GM12878 (cell line): ENCODE measurements around the gene CLINT1. TPM values are rescaled to one million over a fixed set of nuclear protein-coding genes. Genes with fewer than 3 reads are reported as not detected.

Experiments
- ATAC-seq: fragments of 200-7000 bp; cut with Tn5 transposase; 3 replicates; pipeline ENCODE4 v1.9.1; 2020; ENCODE audit warnings: mild to moderate bottlenecking, moderate library complexity
- BruUV-seq: library from RNA; stranded (reverse); fragments of 400-500 nt; replicated peaks from 2 replicates; lab custom pipeline; 2021; lab: Mats Ljungman, UMichigan
- CTCF ChIA-PET: fragments of 300-600 bp; sonication (Branson Sonifier 250); formaldehyde crosslinking; extraction: SDS; loops from one replicate; lab custom pipeline; 2021; ENCODE audit warnings: inconsistent platforms; lab: Yijun Ruan, JAX
- POLR2A ChIA-PET: fragments of 350-600 bp; formaldehyde crosslinking; extraction: SDS; loops from one replicate; lab custom pipeline; 2021; ENCODE audit warnings: inconsistent platforms; lab: Charles Lee
- RAD21 ChIA-PET: fragments of 300-600 bp; sonication (Branson Sonifier 250); formaldehyde crosslinking; loops from one replicate; lab custom pipeline; 2023; ENCODE audit warnings: antibody characterized with exemption; ENCODE audit not compliant: unreplicated experiment; lab: Charles Lee
- SMC1A ChIA-PET: fragments of 300-600 bp; sonication (Branson Sonifier 250); formaldehyde crosslinking; loops from one replicate; lab custom pipeline; 2023; ENCODE audit not compliant: unreplicated experiment, uncharacterized antibody; lab: Charles Lee
- DNase-seq: peaks from one replicate; pipeline ENCODE4 v3.0.0-alpha.2; 2011; ENCODE audit warnings: low read depth, low spot score
- FAIRE-seq: peaks from 3 replicates; lab custom pipeline; 2011; peaks lifted over from hg19 to GRCh38; lab: Jason Lieb, UNC
- H2AFZ ChIP-seq: 2 replicates; pipeline ENCODE4 v1.6.0; 2011; ENCODE audit warnings: low read depth, low read length, control low read depth; ENCODE audit not compliant: control insufficient read depth
- H3K27ac ChIP-seq: 2 replicates; pipeline ENCODE4 v1.5.1; 2011; ENCODE audit warnings: control low read depth; ENCODE audit not compliant: control insufficient read depth, insufficient read depth
- H3K27me3 ChIP-seq, 2 experiments: replicated peaks in 1 of 2; 2 replicates each; pipeline versions ENCODE4 v1.6.0 to v1.6.1; 2011; ENCODE audit warnings: low read length in 1 of 2; ENCODE audit not compliant: control insufficient read depth in 2 of 2, insufficient read depth in 2 of 2
- H3K36me3 ChIP-seq, 2 experiments: 2 replicates each; pipeline ENCODE4 v1.5.1; 2011; ENCODE audit warnings: low read length in 1 of 2; ENCODE audit not compliant: control insufficient read depth in 2 of 2, insufficient read depth in 2 of 2
- H3K4me1 ChIP-seq: 2 replicates; pipeline ENCODE4 v1.6.1; 2011; ENCODE audit warnings: mild to moderate bottlenecking, low read length, moderate library complexity, mixed read lengths; ENCODE audit not compliant: control insufficient read depth, insufficient read depth
- H3K4me2 ChIP-seq: 2 replicates; pipeline ENCODE4 v1.6.0; 2011; ENCODE audit warnings: control low read depth; ENCODE audit not compliant: control insufficient read depth, insufficient read depth
- H3K4me3 ChIP-seq: fragments of 200-600 bp; sonication (generic); 2 replicates; pipeline ENCODE4 v1.5.1; 2016
- H3K79me2 ChIP-seq: 2 replicates; pipeline ENCODE4 v1.6.0; 2011; ENCODE audit warnings: low read length; ENCODE audit not compliant: control insufficient read depth, insufficient read depth
- H3K9ac ChIP-seq: 2 replicates; pipeline ENCODE4 v1.8.0; 2011; ENCODE audit warnings: low read length, control low read depth, mixed read lengths; ENCODE audit not compliant: control insufficient read depth, insufficient read depth
- H3K9me3 ChIP-seq: replicated peaks from 3 replicates; pipeline ENCODE4 v1.5.1; 2011; ENCODE audit warnings: mild to moderate bottlenecking, low read length; ENCODE audit not compliant: control insufficient read depth, insufficient read depth
- H4K20me1 ChIP-seq: 2 replicates; pipeline ENCODE4 v1.6.0; 2011; ENCODE audit not compliant: control insufficient read depth, insufficient read depth
- BACH1 ChIP-seq: fragments of 450-650 bp; IDR thresholded peaks from 2 replicates; pipeline ENCODE4 v1.6.1; 2017; ENCODE audit warnings: mild to moderate bottlenecking, borderline replicate concordance
- BRCA1 ChIP-seq: IDR thresholded peaks from 2 replicates; pipeline ENCODE4 v1.6.1; 2011; ENCODE audit warnings: low read depth, low read length, improper control_type of control experiment
- CEBPB ChIP-seq, 2 experiments: fragments of 150-350 bp in 1 of 2; IDR thresholded peaks; 2 replicates each; pipeline ENCODE4 v1.6.1; 2012 to 2014; ENCODE audit warnings: low read depth in 2 of 2, low read length in 2 of 2, borderline replicate concordance in 1 of 2, inconsistent platforms in 1 of 2
- CHD2 ChIP-seq: IDR thresholded peaks from 2 replicates; pipeline ENCODE4 v1.6.1; 2011; ENCODE audit warnings: low read depth, low read length, improper control_type of control experiment, borderline replicate concordance
- ETV6 ChIP-seq, 2 experiments: fragments of 450-650 bp in 1 of 2; IDR thresholded peaks in 1 of 2; conservative IDR thresholded peaks in 1 of 2; 2 replicates each; pipeline ENCODE4 v1.6.1; 2014; ENCODE audit warnings: antibody characterized with exemption in 1 of 2, borderline replicate concordance in 1 of 2, low read depth in 1 of 2, mild to moderate bottlenecking in 1 of 2, moderate library complexity in 1 of 2
- IRF4 ChIP-seq: IDR thresholded peaks from 2 replicates; pipeline ENCODE4 v1.6.1; 2011; ENCODE audit warnings: low read depth, low read length
- MTA3 ChIP-seq: IDR thresholded peaks from 2 replicates; pipeline ENCODE4 v1.6.1; 2012; ENCODE audit warnings: low read length, inconsistent platforms, borderline replicate concordance
- MYB ChIP-seq: fragments of 150-350 bp; IDR thresholded peaks from 2 replicates; pipeline ENCODE4 v1.6.1; 2014; ENCODE audit warnings: mild to moderate bottlenecking, low read depth, low read length, borderline replicate concordance
- MYC ChIP-seq: IDR thresholded peaks from 2 replicates; pipeline ENCODE4 v1.6.1; 2011; ENCODE audit warnings: mild to moderate bottlenecking, low read length, moderate library complexity, inconsistent platforms; ENCODE audit not compliant: insufficient read depth, insufficient replicate concordance, insufficient read length, severe bottlenecking
- NFIC ChIP-seq: IDR thresholded peaks from 2 replicates; pipeline ENCODE4 v1.6.1; 2012; ENCODE audit warnings: low read depth, mild to moderate bottlenecking, inconsistent platforms, low read length, moderate library complexity
- NFYA ChIP-seq: IDR thresholded peaks from 2 replicates; pipeline ENCODE4 v1.6.1; 2011; ENCODE audit warnings: low read depth, mild to moderate bottlenecking, low read length, improper control_type of control experiment, borderline replicate concordance
- RAD21 ChIP-seq: IDR thresholded peaks from 2 replicates; pipeline ENCODE4 v1.6.1; 2011; ENCODE audit warnings: mild to moderate bottlenecking, low read depth, low read length, moderate library complexity; ENCODE audit not compliant: insufficient read depth
- RCOR1 ChIP-seq: conservative IDR thresholded peaks from 2 replicates; pipeline ENCODE4 v1.6.1; 2012; ENCODE audit warnings: low read depth, low read length, improper control_type of control experiment
- WGBS: methylation state at CpG from one replicate; pipeline ENCODE4 v1.1.6; 2016; ENCODE audit warnings: low lambda C conversion rate; ENCODE audit not compliant: insufficient replicate concordance, insufficient coverage; ENCODE audit errors: missing lambda C conversion rate; 5-methylcytosine and 5-hydroxymethylcytosine counted together
- in situ Hi-C: fragments of 300-500 bp; cut with MboI; formaldehyde crosslinking; loops from 9 replicates; pipeline ENCODE4 v1.14.3; 2018; ENCODE audit warnings: mixed read lengths
- intact Hi-C: fragments of 100-400 bp; cut with micrococcal nuclease; formaldehyde crosslinking; loops from one replicate; pipeline ENCODE4 v1.14.2; 2022; ENCODE audit not compliant: unreplicated experiment
- polyA plus RNA-seq, 11 experiments: library from polyadenylated mRNA; depleted of rRNA in 4 of 11; unstranded in 6 of 11; stranded (reverse) in 5 of 11; fragments of >200 nt; fragmentation: Nextera tagmentation in 4 of 11; fragmentation: Illumina TruSeq in 1 of 11; extraction: Ambion mirVana in 4 of 11; extraction: Trizol in 1 of 11; gene quantifications; 1 replicate in 1 of 11; 2 replicates in 10 of 11; pipeline versions ENCODE4 v1.2.1 to v1.2.3, GENCODE V29; 2011 to 2016; ENCODE audit warnings: inconsistent platforms in 2 of 11, missing spikeins in 2 of 11, low read depth in 1 of 11
- total RNA-seq, 4 experiments: library from RNA; depleted of rRNA in 3 of 4; stranded (reverse); fragments of >200 nt in 3 of 4; fragmentation: Illumina TruSeq in 1 of 4; extraction: Trizol in 1 of 4; gene quantifications; 2 replicates each; pipeline versions ENCODE4 v1.2.1 to v1.2.3, GENCODE V29; 2013 to 2021
- TF ChIP-seq, protein P1 (sequence below): fragments of 450-650 bp; IDR thresholded peaks from 2 replicates; pipeline ENCODE4 v1.6.1; 2017; ENCODE audit warnings: antibody characterized with exemption, mild to moderate bottlenecking, moderate library complexity

Gene CLINT1
- total and polyA plus RNA-seq, 10 of the 15 experiments (the other 5 are each of a cell fraction or from before 2014, with no cell fraction given): 30.0 to 136 (median 105) TPM

- TF ChIP-seq ETV6 (conservative IDR thresholded peaks at IDR 0.05 in 1 of 2, IDR thresholded peaks at IDR 0.05 in 1 of 2; ENCODE audit: borderline replicate concordance in 1 of 2, low read depth in 1 of 2): no peak
- no peak for TF ChIP-seq BRCA1
- TF ChIP-seq RAD21: no peak
- TF ChIP-seq MYB: no peak
- TF ChIP-seq IRF4: no peak
- no peak for TF ChIP-seq MYC
- no peaks in the 10 kb centered on the region for H3K79me2 ChIP-seq
- CTCF ChIA-PET: no interaction called here
- RAD21 ChIA-PET: no interaction called here
- H4K20me1 ChIP-seq: no peaks in the 10 kb centered on the region
- no peak overlapping the region for H2AFZ ChIP-seq
- POLR2A ChIA-PET: no interaction called here
- no peak for DNase-seq
- SMC1A ChIA-PET: interaction anchor here (1.0 to 1.1 kb wide), 2 partner anchors 9 to 163 kb away, joined by 3 to 4 read pairs; no protein-coding TSS in a partner anchor
- H3K4me2 ChIP-seq: no peak overlapping the region
- no peak overlapping the region for H3K4me3 ChIP-seq
- intact Hi-C loops: no loop called here
- no peaks in the 10 kb centered on the region for H3K27me3 ChIP-seq
- H3K9ac ChIP-seq: no peak overlapping the region
- WGBS: 80% methylated on average over 3 of the region's 3 CpGs
- H3K36me3 ChIP-seq: peaks cover 4 to 7% of the 10 kb centered on the region in 2 experiments; a peak in 3 of 4 replicates
- in situ Hi-C loops: no loop called here
- no peaks in the 10 kb centered on the region for H3K4me1 ChIP-seq
- no peak overlapping the region for H3K27ac ChIP-seq
- no TSS peak for BruUV-seq
- H3K9me3 ChIP-seq: no peaks in the 10 kb centered on the region
- FAIRE-seq: no peak
- ATAC-seq: no peak
Observed at GRCh38 chr5:157785801-157786200, 73.1 kb downstream of the CLINT1 start.

- H2AFZ ChIP-seq: no peak overlapping the region
- ChIA-PET CTCF (no interaction called here), SMC1A (no interaction called here), RAD21 (no interaction called here), POLR2A (no interaction called here)
- H3K27ac ChIP-seq: no peak overlapping the region
- ATAC-seq (no peak), FAIRE-seq (no peak), DNase-seq (no peak)
- H3K4me3 ChIP-seq: no peak overlapping the region
- intact Hi-C loops (no loop called here), in situ Hi-C loops (no loop called here)
- H3K4me1 ChIP-seq: no peaks in the 10 kb centered on the region
- no peaks in the 10 kb centered on the region for H3K79me2 ChIP-seq
- H4K20me1 ChIP-seq: no peaks in the 10 kb centered on the region
- BruUV-seq: no TSS peak
- H3K9ac ChIP-seq: no peak overlapping the region
- WGBS: 52% methylated on average over 6 of the region's 6 CpGs
- no peaks in the 10 kb centered on the region for H3K27me3 ChIP-seq
- H3K4me2 ChIP-seq: no peak overlapping the region
- no peaks in the 10 kb centered on the region for H3K9me3 ChIP-seq
- no peaks in the 10 kb centered on the region for H3K36me3 ChIP-seq
- TF ChIP-seq RCOR1 (no peak), ETV6 (conservative IDR thresholded peaks at IDR 0.05 in 1 of 2, IDR thresholded peaks at IDR 0.05 in 1 of 2; ENCODE audit: borderline replicate concordance in 1 of 2, low read depth in 1 of 2) (no peak), BACH1 (no peak), CHD2 (no peak), NFIC (no peak), CEBPB (IDR thresholded peaks at IDR 0.05; ENCODE audit: borderline replicate concordance in 1 of 2, low read depth in 2 of 2, low read length in 2 of 2) (no peak), NFYA (no peak), MTA3 (no peak), BRCA1 (no peak), MYC (no peak)
- TF ChIP-seq, protein P1, sequence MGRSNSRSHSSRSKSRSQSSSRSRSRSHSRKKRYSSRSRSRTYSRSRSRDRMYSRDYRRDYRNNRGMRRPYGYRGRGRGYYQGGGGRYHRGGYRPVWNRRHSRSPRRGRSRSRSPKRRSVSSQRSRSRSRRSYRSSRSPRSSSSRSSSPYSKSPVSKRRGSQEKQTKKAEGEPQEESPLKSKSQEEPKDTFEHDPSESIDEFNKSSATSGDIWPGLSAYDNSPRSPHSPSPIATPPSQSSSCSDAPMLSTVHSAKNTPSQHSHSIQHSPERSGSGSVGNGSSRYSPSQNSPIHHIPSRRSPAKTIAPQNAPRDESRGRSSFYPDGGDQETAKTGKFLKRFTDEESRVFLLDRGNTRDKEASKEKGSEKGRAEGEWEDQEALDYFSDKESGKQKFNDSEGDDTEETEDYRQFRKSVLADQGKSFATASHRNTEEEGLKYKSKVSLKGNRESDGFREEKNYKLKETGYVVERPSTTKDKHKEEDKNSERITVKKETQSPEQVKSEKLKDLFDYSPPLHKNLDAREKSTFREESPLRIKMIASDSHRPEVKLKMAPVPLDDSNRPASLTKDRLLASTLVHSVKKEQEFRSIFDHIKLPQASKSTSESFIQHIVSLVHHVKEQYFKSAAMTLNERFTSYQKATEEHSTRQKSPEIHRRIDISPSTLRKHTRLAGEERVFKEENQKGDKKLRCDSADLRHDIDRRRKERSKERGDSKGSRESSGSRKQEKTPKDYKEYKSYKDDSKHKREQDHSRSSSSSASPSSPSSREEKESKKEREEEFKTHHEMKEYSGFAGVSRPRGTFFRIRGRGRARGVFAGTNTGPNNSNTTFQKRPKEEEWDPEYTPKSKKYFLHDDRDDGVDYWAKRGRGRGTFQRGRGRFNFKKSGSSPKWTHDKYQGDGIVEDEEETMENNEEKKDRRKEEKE: no peak
Observed at GRCh38 chr5:157779221-157779620, 79.7 kb downstream of the CLINT1 start.
